Type B pancreatic cell (in vitro differentiated cells): ENCODE results near the gene FLRT2. TPM values are rescaled to one million over a fixed set of nuclear protein-coding genes. Genes with fewer than 3 reads are reported as not detected.

Experiments
- DNase-seq: peaks from one replicate; pipeline ENCODE4 v3.0.0; 2021; ENCODE audit warnings: mixed read lengths; ENCODE audit not compliant: unreplicated experiment; ENCODE audit errors: extremely low spot score
- H3K27ac Mint-ChIP-seq: 2 replicates; pipeline ENCODE4 v1.8.0; 2021; ENCODE audit warnings: mild to moderate bottlenecking, mixed read lengths
- H3K27me3 Mint-ChIP-seq: 2 replicates; pipeline ENCODE4 v1.8.0; 2021; ENCODE audit warnings: mixed read lengths
- H3K36me3 Mint-ChIP-seq: 2 replicates; pipeline ENCODE4 v1.8.0; 2021; ENCODE audit warnings: mixed read lengths
- H3K4me1 Mint-ChIP-seq: one replicate; pipeline ENCODE4 v1.8.0; 2021; ENCODE audit warnings: mixed read lengths; ENCODE audit not compliant: unreplicated experiment
- H3K4me3 Mint-ChIP-seq: 2 replicates; pipeline ENCODE4 v1.8.0; 2021; ENCODE audit warnings: mild to moderate bottlenecking, mixed read lengths
- H3K9me3 Mint-ChIP-seq: 2 replicates; pipeline ENCODE4 v1.8.0; 2021; ENCODE audit warnings: mixed read lengths
- CTCF ChIP-seq: fragments of 200-600 bp; sonication (generic); conservative IDR thresholded peaks from 2 replicates; pipeline ENCODE4 v1.5.0; 2021; ENCODE audit warnings: antibody characterized with exemption, mild to moderate bottlenecking
- total RNA-seq: library from RNA; stranded (reverse); gene quantifications from 2 replicates; pipeline ENCODE4 v1.2.1, GENCODE V29; 2021; ENCODE audit warnings: low replicate concordance

The FLRT2 gene
- total RNA-seq, 1 donor from 2014 or later: 127 TPM

DNA sequence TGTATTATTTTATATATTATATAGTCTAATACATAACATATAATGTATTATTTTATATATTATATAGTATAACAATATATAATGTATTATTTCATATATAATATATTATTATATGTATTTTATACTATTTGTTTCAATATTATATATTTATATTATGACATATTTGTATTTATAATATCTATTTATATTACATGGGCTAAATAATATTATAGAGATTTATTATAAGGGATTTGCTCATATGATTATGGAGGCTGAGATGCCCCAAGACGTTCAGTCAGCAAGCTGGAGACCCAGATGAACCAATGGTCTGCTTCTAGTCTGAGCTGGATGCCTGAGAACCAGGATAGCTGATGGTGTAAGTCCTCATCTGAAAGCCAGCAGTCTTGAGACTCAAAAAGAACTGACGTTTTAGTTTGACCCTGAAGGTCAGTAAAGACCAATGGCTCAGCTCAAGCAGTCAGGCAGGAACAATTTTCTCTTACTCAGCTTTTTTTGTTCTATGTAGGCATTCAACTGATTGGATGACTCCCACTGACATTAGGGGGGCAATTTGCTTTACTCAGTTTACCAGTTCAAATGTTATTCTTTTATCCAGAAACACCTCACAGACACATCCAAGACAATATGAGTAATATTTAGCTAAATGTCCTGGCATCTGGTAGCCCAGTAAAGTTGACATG lies 130.4 kb downstream of the FLRT2 start:
- Mint-ChIP-seq H3K9me3 (peaks cover 3% of the 10 kb centered on the region), H3K27me3 (peaks cover 10% of the 10 kb centered on the region), H3K27ac (no peak overlapping the region), H3K36me3 (no peaks in the 10 kb centered on the region), H3K4me1 (peaks cover 5% of the 10 kb centered on the region), H3K4me3 (no peak overlapping the region)
- no peak for DNase-seq
- TF ChIP-seq CTCF: no peak

DNA sequence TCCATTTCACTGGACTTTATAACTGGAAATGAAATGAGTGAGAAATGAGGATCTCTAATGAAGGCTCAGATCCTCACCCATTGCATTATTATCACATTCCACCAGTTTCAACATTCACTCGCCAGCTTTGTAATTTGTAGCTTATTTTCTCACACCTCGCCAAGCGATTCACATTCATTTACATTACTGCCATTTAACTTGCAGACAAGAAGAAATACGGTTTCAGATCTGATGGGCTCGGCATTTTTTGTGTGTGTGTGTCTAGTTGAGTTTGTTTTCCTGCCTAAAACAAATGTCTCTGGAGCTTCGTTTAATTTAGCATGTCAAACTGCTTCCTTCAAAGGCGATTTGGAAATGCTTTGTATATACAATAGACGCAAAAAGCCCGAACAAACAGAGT lies 132.2 kb downstream of the FLRT2 start:
- no peak overlapping the region for H3K4me3 Mint-ChIP-seq
- H3K27me3 Mint-ChIP-seq: peaks cover 10% of the 10 kb centered on the region
- H3K27ac Mint-ChIP-seq: no peak overlapping the region
- TF ChIP-seq CTCF: no peak
- H3K36me3 Mint-ChIP-seq: no peaks in the 10 kb centered on the region
- H3K4me1 Mint-ChIP-seq: peaks cover 5% of the 10 kb centered on the region
- peaks cover 3% of the 10 kb centered on the region for H3K9me3 Mint-ChIP-seq
- DNase-seq: no peak

DNA sequence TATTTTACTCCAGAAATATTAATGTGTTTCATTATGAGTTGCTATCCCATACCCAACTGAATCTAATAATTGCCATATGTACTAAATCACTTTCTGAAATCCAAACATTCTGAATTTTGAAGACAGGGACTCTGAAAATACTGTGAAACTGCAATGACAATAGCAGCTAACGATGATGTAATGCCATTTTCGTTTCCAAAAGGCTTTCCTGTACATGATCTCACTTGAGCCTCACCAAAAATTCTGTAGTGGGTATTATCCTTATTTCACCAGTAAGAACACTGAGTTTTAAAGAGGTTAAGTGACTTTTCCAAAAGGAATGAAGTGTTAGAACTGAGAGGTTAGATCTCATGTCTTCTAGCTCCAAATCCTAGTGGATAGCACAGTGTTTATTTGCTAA lies 133.3 kb downstream of the FLRT2 start:
- Mint-ChIP-seq H3K27me3 (peaks cover 12% of the 10 kb centered on the region), H3K4me3 (no peak overlapping the region), H3K36me3 (no peaks in the 10 kb centered on the region), H3K9me3 (no peaks in the 10 kb centered on the region), H3K4me1 (peaks cover 5% of the 10 kb centered on the region), H3K27ac (no peak overlapping the region)
- DNase-seq: no peak
- no peak for TF ChIP-seq CTCF

GRCh38 chr14:85663667-85664066 lies 133.7 kb downstream of the FLRT2 start:
- DNase-seq: no peak
- H3K27ac Mint-ChIP-seq: no peak overlapping the region
- H3K27me3 Mint-ChIP-seq: peaks cover 16% of the 10 kb centered on the region
- no peaks in the 10 kb centered on the region for H3K9me3 Mint-ChIP-seq
- no peak for TF ChIP-seq CTCF
- H3K4me1 Mint-ChIP-seq: peaks cover 5% of the 10 kb centered on the region
- H3K36me3 Mint-ChIP-seq: no peaks in the 10 kb centered on the region
- no peak overlapping the region for H3K4me3 Mint-ChIP-seq

GRCh38 chr14:85675957-85676356 lies 146.0 kb downstream of the FLRT2 start:
- peaks cover 7% of the 10 kb centered on the region for H3K4me1 Mint-ChIP-seq
- no peak for TF ChIP-seq CTCF
- no peak for DNase-seq
- H3K4me3 Mint-ChIP-seq: no peak overlapping the region
- no peak overlapping the region for H3K27ac Mint-ChIP-seq
- peaks cover 3% of the 10 kb centered on the region for H3K9me3 Mint-ChIP-seq
- H3K27me3 Mint-ChIP-seq: no peaks in the 10 kb centered on the region
- H3K36me3 Mint-ChIP-seq: no peaks in the 10 kb centered on the region

DNA sequence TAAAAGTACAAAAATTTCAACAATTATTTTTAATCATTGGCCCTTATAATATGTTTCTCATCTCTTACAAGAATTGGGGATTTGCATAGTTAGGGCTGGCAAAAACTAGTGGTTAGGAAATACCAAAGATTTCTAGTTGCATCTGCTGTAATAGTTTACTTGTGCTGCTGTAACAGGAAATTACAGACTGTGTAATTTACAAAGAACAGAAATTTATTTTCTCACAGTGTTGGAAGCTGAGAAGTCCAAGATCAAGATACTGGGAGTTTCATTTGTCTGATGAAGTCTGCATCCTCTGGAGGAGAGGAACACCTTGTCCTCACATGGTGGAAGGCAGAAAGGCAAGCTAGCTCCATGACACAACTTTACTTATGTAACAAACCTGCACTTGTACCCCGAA lies 157.0 kb downstream of the FLRT2 start:
- Mint-ChIP-seq H3K27me3 (no peaks in the 10 kb centered on the region), H3K9me3 (no peaks in the 10 kb centered on the region), H3K4me1 (no peaks in the 10 kb centered on the region), H3K4me3 (no peak overlapping the region), H3K27ac (no peak overlapping the region), H3K36me3 (no peaks in the 10 kb centered on the region)
- DNase-seq: no peak
- no peak for TF ChIP-seq CTCF
